Inflammatory macrophage (primary cell): ENCODE data around the gene PHPT1.
A peak's percentile ranks its signal among the peaks of the same experiment; 100 is the strongest.
"Not testable (repeated sequence)": the region's sequence is repeated elsewhere in the genome, so short reads cannot be mapped to it uniquely, and the experiment has no call there.

Experiments
- DNase-seq, 2 donors: peaks; one replicate each; pipeline ENCODE4 v3.0.0-alpha.2; 2020 to 2022

PHPT1 gene

DNA sequence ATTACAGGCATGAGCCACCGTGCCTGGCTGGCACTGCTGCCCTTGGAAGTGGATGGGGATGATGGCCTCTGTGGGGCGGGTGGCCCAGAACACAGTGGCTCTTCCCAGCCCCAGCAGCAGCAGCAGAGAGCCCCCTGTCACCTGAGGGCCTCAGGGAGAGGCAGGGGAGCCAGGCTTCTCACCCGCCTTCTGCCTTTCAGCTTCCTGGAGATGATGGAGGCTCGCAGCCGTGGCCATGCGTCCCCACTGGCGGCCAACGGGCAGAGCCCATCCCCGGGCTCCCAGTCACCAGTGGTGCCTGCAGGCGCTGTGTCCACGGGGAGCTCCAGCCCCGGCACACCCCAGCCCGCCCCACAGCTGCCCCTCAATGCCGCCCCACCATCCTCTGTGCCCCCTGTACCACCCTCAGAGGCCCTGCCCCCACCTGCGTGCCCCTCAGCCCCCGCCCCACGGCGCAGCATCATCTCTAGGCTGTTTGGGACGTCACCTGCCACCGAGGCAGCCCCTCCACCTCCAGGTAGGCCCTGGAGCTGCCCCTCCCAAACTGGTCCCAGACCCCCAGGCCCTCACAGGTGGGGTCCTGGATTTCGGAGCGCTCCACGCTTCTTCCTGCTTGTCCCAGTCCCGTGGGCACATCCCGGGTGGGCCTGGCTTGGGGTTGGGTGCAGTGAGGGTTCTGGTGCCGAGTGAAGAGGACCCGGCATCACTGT is 11.9 kb upstream of the PHPT1 start:
- DNase-seq, result no peak

- not testable (repeated sequence) for DNase-seq
These were observed 11.3 kb upstream of the PHPT1 start for GRCh38 chr9:136837856-136838277.

- no peak for DNase-seq
These were observed 10.6 kb upstream of the PHPT1 start for GRCh38 chr9:136838314-136839228.

GRCh38 chr9:136839229-136840139 is 9.7 kb upstream of the PHPT1 start:
- DNase-seq, result no peak

DNA sequence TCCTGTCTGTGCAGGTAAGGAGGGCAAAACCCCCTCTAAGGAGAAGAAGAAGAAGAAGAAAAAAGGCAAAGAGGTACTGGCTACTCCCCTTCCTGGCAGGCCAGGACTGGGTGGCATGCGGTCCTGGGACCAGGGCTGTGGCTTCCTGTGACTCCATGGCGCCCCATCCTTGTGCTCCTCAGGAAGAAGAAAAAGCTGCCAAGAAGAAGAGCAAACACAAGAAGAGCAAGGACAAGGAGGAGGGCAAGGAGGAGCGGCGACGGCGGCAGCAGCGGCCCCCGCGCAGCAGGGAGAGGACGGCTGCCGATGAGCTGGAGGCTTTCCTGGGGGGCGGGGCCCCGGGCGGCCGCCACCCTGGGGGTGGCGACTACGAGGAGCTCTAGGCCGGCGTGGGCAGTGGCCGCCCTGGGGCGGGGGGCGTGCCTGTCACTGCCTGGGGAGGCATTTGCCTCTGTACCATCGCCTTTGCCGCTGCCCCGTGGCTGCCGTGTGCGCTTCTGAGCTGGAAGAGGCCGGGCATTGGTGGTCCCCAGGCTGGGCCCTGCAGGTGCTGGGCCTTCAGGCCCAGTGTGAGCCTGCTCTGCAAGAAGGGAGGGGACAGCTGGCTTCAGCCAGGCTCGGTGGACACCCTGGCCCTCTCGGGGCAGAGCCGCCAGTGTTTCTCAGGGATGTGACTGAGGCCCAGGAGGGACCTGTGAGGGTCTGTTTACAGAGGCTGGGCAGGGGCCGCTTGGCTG is 8.9 kb upstream of the PHPT1 start:
- no peak for DNase-seq

GRCh38 chr9:136840877-136841645 is 8.1 kb upstream of the PHPT1 start:
- DNase-seq, result peak; percentile 4 to 45

DNA sequence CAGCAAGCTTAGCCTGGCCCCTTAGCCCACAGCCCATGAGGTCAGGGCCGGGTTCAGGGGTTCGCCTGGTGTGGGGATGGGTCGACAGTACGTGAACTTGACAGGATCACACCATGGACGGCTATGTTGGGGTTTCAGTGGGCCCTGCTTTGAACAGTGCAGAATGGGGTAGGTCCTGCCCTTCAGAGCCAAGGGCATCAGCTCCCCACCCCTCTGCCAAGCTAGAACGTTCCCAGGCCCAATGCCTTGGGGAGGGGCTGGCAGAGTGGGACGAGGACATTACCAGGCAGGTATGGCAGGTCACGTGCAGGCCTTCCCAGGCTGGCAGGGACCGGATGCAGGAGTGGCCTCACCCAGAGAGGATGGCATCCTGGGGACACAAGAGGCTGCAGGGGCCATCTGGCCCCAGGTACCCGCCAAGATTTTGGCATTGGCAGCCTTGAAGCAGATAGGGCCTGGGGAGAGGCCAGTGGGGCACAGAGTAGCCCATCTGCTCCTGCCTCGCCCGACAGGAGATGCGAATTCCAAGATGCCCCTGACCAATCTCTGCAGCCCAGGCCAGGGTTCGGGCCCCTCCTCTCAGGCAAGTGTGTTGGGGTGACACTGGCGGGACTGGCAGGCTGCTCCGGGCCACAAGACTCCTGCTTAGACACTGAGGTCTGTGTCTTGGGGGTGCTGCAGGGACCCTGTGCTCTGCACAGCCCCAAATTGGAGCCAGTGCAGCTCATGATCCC is 7.4 kb upstream of the PHPT1 start:
- DNase-seq, result not testable (repeated sequence)

DNA sequence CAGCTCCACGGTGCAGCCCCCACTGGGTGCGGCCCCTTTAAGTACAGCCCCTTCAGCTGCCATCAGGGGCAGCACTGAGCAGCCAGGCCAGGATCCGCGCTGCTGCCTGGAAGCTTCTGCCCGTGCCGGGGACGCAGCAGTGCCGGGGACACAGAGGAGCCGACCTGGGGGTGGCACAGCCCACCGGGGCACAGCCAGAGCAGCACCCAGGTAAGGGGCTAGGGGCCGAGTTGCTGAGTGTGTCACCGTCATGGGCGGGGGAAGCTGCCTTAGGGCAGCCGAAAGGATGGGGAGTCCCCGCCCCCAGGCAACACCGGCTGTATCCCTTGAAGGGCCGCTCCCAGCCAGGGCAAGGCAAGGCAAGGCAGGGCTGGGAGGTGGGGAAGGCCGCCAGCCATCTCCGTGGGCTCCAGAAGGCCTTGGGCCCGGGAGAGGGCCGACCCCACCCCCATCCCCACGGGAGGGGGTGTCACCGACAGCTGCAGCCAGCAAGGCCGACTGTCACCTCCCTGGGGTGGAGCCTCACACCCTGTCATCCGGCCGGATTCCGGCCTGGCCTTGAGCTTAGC is 6.7 kb upstream of the PHPT1 start, which contains the start of gene AJM1:
Gene AJM1, plus strand, starts transcription at position 99 of the 569 bp plus-strand sequence. CDS start 1,937 bp downstream, outside the sequence.
- DNase-seq, result peak; percentile 74 to 75

DNA sequence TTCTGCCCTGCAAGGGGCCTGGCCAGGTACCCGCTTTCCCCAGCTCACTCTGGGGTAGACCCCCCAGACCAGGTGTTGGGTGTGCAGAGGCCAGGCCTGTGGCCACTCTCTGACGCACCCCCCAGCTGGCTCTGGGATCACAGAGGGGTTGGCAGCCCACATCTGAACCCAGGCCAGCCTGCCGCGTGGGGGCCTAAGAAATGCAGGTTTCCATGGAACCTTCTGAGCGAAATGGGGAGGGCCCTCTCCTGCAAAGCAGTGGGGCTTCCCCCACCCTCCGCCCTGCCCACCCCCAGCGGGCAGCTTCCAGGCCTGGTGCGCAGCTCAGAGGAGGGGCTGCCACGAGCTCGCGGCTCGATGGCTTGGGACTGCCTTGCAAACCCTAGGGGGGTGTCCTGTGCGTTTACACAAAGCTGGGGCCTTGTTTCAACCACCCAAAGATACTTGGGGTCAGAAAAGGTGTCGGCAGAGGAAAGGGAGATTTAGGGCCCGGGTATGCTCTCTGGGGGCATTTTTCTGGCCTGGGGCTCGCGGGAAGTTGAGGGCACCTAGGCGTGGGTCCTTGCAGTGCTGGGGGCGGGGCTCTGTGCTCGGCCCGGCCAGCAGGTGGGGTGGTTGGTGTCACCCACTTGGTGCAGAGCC is 5.9 kb upstream of the PHPT1 start:
- DNase-seq, result not testable (repeated sequence)

DNA sequence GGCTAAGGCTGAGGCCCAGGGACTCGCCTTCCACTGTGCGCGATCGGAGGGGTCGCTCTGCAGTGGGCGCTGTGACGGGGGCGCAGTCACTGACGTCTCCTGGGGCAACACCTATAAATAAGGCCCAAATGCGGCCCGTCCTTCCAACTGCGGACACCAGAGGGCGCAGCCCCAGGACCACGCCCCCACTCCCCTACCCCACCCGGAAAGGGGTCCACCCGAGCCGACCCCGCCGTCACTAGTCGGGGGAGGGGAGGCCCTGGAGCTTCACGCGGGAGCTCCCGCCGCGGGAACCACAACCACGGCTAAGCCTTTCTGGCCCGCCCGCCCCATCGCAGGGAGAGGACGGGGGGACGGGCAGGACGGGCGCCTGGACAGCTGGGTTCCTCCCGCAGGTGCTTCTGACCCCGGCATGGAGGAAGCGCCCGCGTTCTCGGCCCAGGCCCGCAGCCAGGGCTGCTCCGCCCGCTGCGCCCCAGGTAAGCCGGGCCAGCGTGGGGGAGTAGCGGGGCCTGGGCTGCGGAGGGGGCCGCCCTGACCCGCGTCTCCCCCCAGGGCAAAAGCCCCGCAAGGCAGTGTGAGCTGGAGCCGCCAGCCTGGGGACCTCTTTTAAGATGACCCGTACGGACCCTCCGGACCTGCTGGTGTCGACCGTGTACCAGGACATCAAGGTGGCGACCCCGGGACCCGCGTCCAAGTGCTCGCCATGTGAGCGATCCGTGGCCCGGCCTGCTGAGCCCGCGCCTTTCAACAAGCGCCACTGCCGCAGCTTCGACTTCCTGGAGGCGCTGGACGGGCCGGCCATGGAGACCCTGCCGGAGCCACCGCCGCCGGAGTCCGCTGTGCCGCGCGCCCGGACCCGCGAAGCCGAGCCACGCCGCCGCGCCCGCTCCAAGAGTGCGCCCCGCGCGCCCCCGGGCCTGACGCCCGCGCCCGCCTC is 5.1 kb upstream of the PHPT1 start:
- DNase-seq, result not testable (repeated sequence)

DNA sequence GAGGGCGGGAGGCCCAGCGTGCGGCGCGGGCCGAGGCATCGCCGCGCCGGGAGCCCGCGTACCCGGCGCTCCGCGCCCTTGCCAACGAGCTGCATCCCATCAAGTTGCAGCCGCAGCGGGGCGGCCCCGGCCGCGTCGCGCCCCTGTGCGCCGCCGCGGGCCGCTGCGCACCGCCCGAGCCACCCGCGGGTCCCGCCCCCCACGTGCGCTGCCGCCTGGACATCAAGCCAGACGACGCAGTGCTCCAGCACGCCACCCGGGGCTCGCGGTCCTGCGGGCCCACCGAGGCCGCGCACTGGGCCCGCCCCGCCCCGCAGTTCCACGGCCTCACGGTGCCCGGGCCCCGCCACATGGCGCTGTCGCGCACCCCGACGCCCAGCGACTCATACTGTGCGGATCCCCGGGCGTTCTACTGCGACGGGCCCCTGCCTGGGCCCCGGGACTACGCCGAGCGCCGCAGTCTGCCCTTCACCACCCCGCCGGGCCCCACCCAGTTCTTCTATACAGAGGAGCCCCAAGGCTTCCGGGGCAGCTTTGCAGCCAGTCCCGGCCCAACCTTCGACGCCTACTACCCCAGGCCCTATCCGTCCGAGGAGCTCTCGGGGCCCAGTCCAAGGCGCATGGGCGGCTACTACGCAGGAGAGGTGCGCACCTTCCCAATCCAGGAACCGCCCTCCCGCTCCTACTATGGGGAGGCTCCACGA is 4.3 kb upstream of the PHPT1 start:
- no peak for DNase-seq

DNA sequence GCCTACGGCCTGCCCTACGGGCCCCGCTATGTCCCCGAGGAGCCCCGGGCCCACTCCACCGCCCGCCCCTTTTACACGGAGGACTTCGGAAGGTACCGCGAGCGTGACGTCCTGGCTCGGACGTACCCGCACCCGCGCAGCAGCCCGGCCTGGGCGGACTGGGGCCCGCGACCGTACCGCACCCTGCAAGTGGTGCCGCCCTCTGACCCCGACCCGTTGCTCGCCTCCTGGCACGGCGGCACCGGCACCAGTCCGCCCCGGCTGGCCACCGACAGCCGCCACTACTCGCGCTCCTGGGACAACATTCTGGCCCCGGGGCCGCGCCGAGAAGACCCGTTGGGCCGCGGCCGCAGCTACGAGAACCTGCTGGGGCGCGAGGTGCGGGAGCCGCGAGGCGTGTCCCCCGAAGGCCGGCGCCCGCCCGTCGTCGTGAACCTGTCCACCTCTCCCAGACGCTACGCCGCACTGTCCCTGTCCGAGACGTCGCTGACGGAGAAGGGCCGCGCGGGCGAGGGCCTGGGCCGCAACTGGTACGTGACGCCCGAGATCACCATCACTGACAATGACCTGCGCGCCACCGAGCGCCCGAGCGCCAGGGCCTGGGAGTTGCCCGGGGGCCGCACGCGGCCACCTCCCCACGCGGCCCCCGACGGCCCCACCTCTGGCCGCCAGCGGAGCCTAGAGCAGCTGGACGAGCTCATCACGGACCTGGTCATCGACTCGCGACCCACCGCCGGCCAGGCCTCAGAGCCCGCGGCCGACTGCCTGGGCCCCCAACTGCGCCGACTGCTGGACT is 3.5 kb upstream of the PHPT1 start:
- DNase-seq, result no peak

DNA sequence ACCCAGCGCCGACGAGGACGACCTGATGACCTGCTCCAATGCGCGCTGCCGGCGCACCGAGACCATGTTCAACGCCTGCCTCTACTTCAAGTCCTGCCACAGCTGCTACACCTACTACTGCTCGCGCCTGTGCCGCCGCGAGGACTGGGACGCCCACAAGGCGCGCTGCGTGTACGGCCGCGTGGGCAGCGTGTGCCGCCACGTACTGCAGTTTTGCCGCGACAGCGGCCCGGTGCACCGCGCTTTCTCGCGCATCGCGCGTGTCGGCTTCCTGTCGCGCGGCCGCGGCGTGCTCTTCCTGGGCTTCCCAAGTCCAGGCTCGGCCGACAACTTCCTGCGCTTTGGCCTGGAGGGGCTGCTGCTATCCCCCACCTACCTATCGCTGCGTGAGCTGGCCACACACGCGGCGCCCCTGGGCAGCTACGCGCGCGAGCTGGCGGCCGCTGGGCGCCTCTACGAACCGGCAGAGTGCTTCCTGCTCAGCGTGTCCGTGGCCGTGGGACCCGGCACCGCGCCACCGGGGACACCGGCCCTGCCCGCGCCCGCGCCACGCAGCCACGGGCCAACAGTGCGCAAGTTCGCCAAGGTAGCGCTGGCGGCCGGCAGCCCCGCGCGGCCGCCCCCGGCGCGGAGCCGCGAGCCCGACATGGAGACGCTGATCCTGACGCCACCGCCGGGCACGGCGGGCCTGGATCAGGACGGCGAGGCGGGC is 2.7 kb upstream of the PHPT1 start:
- peak in 1 of 2 donors; percentile 16 for DNase-seq

GRCh38 chr9:136847088-136847825 is 2.0 kb upstream of the PHPT1 start:
- DNase-seq, result peak; percentile 16 to 61

DNA sequence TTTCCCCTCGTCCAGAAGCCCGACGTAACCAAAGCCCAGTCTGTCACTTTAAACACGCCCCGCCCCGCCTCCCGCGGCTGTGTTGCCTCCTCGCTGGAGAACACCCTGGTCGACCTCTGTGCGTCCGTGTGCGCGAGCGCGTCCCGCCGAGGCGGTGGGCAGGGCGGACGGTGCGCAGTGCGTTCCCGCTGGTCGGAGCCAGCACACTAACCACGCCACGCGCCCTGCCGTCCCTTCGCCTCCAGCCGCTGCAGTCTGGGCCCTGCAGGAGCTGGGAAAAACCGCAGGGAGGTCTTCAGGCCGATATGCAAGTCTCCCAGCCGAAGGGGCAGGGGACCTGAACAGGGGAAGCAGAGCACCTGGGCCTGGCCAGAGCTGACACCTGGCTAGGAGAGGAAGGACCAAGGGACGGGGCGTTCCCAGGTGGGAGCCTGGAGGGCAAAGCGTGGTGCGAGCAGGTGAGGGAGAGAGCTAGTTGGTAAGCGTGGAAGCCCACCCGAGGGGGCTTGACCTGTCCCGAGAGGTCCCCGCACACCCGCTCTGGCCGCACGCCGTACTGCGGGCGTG is 1.3 kb upstream of the PHPT1 start:
- DNase-seq, result peak; percentile 90 to 94
